HG03196 (cell line): Measurements from ENCODE around the gene GRIP2.

ENCODE experiments used
- ATAC-seq: cut with Tn5 transposase; IDR thresholded peaks from one replicate; pipeline ENCODE4 v1.9.1; 2021; ENCODE audit not compliant: unreplicated experiment

Gene GRIP2

DNA sequence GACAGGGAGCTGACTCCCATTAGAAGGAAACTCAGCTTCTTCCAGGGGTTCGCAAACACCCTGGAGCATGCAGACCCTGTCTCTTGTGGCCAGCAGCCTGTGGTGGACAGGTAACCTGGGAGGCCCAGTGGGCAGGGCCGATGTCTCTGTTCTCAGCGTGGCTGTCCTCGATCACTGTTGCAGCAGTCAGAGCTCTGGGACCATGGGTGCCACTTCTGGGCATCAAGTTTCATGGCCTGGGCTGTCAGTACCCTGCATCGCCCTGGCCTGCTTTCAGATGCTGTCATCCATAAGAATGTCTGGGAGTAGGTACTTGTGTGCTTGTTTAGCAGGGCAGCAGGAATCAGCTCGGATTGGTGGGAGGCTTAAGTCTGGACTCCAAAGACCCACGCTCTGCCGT is 83.3 kb downstream of the GRIP2 start:
- no peak for ATAC-seq

DNA sequence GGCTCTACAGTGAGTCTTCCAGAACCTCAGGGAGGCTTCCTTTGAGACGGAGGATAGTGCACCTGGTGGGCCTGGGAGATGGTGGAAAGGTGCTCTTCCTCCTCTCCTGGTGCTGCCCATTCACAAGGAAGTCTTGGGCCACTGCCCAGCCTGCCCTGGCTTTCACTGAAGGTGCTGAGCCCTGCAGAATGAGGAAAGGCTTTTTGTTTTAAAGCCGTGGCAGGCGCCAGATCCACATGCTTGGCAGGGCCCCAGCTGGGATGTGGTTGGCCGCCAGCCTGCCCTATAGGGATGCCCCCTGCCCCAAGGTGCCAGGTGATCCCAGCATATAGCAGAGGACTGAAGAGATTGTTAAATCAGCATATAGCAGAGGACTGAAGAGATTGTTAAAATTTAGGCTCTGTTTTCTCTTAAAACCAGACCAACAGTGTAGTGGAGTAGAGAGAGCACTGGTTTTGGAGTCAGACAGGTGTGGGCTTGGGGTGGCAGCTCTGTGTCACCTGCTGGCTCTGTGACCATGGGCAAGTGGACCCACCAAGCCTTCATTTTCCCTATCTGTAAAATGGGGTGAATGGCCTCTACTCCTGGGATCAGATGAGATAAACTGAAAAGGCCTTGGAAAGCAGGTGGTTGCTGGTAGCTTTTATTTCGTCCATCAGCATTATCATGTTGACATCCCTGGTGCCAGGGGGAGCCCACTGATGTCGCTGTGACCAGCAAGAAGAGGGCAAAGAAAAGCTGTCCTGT is 84.4 kb downstream of the GRIP2 start:
- no peak for ATAC-seq

DNA sequence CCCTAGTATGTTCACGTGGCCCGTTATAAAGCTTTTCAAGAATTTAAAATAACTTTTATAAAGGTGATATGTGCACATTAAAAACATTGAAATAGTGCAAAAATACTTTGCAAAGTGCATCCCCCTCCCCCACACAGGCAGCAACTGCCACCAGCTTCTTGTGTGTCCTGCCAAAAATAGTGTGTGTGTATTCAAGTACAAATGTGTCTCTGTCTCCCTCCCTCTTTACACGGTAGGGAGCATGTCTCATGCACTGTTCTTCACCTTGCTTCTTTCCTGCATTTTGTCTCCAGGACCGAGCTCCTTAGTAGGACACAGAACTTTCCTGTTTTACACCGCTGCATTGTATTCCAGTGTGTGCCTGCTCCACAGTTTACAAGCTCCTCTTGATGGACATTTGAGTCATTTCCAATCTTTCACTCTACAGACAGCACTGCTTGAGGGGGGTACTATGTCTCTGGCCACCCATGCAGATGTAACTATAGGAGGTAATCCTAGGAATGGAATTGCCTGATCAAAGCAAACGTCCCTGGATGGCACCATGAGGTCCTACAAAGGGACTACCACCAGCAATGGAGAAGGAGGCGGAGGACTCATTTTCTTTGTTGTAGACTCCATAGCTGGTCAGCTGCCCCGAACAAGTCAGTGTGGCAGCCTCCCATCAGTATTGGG is 85.4 kb downstream of the GRIP2 start:
- no peak for ATAC-seq

DNA sequence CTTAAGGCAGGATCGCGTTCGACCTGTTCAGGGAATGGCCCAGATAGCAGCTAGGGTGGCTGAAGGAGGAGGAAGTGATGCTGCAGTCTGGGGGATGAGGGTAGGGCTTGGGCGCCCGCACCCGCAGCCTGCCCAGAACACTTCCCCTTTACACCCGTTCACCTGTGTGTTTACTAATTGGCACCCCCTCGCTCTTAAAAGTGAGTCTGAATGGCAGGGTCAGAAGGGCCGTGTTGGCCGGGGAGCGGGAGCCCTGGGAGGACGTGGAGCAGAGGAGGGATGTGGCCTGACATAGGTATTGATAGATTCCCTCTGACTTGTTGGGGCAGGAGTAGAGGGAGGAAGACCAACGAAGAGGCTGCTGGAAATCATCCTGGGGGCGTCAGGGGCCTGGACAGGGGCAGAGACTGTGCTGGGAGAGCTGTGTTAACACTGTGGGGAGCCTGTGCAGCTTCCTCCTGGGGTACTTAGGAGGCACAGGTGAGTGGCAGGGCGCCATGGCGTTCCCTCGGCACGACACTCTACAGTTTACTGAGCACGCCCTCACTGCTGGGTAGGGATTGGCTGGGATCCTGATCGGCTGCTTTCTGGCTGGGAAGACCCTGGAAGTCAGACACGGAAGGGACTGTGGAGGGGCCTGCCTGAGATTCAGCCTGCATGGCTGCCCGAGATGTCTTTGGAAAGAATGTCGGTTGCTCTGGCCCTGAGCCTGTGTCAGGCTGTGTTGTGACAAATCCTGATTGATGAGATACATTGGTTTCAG is 86.1 kb downstream of the GRIP2 start:
- ATAC-seq, result no peak

DNA sequence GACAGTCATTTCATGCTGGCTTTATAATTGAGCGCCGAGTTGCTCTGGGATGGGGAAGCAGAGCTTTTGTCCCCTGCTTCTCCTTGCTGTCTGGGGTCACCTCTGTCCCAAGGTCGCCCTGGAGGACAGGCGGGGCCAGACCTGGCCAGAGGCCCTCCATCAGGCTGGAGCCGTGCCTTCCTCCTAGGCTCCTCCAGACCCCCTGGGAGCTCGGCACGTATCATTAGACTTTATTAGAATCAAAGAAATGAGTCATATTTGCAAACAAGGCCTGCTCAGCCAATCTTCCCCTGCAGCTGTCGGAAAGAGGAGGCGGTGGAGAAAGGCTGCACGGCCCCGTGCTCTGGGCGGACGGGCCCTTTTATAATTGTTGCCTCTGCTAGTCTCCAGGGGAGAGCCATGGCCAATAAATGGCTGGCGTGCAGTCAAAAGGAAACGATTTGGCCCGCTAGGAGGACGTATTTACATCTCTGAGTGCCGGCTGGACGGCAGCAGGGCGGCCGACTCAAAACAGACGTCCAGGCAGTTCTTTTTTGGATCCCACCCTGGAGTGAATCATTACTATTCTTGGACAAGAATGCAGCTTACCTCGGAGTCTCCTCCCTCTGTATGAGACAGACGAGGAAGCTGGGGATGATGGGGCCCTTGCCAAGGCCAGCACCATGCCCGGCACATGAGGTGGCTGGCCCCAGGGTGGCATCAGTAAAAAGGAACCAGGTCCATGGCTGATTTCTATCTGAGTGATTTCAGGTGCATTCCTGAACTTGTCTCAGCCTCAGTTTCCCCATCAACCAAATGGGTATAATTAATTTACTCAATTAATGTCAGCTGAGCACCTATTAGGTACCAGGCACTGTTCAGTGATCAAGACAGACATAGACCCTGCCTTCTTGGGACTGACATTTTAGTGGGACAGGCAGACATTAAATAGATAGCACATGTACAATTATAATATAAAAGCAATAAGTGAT is 87.1 kb downstream of the GRIP2 start:
- no peak for ATAC-seq

DNA sequence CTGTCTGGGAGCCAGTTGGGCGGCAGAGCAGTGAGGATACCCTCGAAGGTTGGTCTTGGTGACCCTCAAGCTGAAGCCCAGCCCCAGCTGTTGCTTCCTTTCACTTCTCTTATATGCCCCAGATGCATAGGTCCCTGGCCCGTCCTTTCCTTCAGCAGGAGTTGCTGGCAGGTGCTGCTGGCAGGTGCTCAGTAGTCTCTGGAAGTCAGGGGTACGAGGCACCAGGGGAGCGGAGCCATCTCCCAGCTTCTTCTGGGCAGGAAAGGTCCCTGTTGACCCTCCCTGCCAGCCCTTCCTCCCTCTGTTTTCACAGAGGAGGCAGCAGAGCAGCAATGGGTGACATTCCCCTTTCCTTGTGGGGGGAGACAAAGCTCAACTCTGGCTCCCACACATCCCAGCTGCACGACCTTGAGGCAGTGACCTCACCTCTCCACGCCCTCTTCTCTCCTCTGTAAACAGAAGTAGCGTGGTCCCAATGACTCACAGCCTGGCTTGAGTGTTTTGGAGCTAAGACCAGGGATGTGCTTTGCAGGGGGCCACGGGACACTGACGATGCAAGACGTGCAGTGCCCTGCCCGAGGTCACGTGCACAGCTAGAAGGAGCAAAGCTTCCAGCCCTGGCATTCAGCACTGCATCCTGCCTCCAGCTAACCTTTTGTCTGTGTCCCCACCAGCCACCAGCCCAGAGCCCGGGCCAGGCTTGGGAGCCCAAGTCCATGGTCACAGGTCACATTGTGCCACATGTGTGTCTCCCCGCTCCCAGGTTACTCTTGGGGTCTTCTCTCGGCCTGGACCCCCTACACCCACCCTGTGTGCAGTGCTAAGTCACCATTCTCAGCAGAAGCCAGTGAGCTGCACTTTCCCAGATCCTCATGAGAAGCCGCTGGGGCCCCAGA is 88.0 kb downstream of the GRIP2 start:
- no peak for ATAC-seq

DNA sequence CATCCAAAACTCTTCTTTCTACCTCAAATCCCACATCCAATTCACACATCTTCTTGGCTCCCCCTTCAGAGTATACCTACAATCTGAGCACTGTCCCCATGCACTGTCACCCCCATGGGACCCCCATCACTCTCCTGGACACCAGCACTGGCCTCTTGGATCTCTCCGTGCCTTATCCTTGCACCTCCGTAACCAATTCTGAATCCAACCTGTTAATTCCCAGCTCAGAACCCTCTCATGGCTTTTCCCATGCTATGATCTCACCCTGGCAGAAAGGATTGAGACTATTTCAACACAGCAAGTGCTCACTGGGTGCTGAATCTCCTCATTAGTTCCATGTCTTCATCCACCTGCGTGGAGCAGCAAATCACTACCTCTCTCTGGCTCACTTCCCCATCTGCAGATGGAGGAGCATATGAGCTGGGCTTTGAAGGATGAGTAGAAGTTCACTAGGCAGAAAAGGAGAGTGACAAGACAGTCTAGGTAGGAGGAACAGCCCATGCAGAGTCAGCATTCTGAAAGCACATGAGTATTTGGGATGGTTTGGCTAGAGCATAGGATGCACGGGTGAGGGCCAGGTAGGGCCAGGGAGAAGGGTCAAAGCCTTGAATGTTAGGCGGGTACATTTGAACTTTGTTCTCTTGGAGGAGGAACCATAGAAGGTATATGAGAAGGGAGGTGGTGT is 89.1 kb downstream of the GRIP2 start:
- no peak for ATAC-seq

DNA sequence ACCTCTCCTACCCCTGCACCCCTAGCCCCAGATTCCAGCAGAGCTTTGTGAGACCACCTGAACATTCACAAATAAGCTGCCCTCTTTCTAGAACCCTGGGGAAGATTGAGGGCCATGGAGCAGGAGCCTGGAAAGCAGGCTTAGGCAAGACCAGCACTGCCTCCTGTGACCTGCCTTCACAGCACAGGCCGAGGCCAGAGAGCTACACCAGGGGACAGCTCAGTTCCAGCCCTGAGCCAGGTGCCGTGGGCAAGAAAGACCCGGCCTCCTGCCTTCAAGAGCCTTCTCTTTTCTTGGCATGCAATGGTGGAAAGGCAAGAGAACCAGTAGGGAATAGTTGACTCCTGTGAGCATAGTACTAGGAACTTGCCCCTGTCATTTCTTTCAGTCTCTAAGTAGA is 89.6 kb downstream of the GRIP2 start:
- ATAC-seq, result no peak

DNA sequence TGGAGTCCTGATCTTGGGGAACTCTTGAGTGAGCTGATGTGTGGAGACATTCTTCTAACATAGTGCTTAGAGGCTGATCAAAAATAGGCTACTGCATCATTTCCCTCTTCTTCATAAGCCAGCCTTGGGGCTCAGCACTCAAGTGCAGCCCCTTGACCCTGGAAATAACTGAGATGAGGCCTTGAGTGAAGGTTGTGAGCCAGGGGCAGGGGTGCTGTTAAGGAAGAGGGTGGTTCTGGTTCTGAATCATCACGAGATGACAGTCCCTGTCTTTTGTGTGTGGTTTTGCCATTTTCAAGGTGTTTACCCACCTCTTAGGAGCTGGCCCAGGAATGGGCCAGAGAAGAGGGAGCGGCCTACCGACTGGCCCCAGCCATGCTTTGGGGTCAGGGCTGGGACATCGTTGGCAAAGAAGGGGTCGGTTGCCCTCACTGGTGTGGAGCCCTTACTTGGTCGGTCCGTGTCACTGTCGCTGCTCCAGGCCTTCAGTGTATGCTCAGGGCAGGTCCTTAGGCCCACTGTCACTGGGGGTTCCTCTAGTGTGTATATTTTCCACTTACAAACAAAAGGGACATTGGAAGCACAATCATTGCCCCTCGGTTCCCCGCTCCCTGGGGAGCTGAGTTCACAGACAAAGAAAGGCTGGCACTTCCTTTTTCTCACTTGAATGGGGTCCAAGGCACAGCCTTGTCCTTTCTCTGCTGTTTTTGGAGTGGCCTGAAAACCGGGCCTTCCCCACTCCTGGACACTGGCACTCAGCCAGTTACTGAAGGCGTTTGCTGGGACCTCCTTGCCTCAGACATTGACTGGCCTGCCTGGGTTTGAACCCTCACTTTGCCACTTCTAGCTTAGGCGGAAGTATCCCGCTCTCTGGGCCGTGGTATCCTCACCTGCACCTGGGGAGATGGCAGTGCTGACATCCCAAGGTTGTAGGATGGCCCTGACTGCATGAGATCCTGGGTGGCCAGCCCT is 91.1 kb downstream of the GRIP2 start:
- no peak for ATAC-seq

DNA sequence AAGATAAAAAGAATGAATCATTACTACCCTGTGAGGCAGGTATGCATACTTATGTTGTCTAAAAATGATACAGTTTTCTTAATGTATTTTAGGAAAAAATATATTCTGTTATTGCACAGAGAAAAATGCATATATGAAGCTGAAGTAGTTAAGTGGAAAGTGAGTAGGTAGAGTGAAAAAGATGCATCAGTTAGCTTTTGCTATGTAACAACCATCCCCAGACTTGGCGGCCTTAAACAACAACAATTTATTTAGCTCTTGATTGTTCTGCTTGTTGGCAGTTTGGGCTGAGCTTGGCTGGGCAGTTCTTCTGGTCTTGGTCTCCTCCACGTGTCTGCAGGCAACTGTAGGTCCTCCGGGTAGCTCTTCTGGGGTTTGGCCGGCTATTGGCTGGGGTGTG is 92.1 kb downstream of the GRIP2 start:
- ATAC-seq, result no peak

DNA sequence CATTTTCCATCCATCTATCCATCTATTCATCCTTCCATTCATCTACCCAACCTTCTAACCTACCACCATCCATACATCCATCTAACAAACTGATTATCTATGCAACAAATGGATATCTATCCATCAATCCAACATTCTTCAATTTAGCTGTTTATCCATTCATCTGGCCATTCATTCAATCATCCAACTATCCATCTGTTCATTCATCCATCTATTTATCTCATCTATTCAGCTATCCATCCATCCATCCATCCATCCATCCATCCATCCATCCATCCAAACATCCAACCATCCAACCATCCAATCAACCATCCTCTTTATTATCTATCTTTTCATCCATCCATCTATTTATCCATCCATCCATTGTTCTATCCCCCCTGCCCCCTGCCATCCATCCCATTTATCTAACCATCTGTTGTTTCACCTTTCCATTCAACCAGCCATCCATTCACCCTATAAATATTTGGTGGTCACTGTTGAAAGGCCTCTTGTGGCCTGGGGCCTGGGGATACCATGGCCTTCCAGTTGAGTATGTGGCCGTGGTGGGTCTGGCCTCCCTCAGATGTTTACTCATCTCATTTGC is 93.1 kb downstream of the GRIP2 start:
- ATAC-seq, result no peak

DNA sequence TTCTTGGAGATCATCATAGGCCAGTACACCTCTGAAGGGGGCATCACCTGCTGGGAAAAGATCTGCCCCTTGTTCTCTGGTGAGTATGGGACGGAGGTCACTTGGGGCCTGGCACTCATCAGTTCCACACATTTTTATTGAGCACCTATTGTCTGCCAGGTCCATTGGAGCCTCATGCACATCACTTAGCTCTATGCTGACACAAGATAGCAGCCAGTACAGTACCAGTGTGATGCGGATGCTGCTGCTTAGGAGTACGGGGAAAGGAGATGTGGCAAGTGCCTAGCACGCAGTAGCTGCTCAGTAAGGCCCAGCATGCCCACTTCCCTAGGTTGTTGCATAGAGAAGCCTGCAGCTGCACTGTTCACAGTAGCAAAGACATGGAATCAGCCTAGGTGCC is 94.4 kb downstream of the GRIP2 start:
- no peak for ATAC-seq

DNA sequence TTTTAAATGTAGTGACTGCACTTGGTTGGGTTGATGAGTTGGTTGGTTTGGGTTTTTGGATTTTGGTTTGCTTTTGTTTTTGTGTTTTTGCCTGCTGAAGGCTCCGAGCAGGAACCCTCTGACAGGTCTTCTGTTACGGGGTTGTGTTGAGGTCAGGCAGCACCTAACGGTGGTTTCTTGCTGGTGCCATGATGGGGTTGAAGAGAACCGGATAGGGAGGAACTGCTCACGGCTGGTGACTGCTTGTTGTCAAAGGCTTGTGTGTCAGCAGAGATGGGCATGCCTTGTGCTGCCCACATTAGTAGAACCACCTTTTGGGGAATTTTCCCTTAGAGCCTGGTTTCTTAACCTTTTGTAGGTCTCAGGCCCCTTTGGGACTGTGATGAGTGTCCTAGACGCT is 95.8 kb downstream of the GRIP2 start:
- no peak for ATAC-seq

DNA sequence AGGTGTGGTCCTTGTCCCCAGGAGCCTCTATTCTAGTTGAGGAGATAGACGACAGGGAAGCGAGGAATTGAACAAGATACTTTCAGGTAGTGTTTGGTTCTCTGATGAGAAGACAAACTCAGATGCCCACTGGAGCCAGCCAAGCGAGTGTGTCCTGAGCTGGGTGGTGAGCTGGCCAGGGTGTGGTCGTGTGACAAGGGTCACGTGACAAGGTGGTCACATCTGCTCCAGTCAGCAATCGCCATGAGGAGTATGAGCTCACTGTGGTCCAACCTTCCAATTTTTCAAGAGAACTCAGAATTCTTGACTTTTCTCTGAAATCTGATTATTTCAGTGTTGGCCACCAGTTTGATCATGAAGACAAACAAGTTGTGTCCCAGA is 98.2 kb downstream of the GRIP2 start:
- no peak for ATAC-seq

DNA sequence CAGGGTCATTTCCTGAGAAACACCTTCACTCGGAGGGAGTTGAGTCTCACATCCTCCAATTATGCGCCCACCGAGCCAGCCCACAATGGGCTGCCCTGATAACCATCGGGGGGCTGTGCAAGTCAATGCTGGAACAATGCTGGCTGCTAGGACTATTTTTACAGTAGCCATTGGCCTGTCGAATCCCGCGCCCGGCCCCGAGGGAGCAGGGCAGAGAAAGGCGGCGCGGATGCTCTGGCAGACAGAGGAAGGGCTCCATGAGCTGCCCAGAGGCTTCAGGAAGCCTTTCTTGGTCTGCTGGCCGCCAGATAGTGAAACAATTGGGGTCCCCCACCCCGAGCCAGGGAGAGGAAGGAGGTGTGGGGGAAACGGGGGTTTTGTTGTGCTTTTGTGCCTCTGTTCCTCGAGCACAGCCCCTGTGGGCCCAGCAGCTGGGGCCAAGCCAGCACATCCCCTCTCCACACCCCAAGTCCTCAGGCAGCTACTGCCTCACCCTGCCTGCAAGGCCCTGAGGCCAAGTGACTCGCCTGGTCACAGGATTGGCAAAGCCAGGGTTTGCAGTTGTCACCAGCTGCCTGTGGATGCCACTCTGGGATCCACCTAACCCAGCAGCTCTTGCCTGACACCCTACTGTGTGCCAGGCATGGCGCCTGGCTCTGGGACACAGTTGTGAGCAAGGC is 98.8 kb downstream of the GRIP2 start:
- no peak for ATAC-seq

DNA sequence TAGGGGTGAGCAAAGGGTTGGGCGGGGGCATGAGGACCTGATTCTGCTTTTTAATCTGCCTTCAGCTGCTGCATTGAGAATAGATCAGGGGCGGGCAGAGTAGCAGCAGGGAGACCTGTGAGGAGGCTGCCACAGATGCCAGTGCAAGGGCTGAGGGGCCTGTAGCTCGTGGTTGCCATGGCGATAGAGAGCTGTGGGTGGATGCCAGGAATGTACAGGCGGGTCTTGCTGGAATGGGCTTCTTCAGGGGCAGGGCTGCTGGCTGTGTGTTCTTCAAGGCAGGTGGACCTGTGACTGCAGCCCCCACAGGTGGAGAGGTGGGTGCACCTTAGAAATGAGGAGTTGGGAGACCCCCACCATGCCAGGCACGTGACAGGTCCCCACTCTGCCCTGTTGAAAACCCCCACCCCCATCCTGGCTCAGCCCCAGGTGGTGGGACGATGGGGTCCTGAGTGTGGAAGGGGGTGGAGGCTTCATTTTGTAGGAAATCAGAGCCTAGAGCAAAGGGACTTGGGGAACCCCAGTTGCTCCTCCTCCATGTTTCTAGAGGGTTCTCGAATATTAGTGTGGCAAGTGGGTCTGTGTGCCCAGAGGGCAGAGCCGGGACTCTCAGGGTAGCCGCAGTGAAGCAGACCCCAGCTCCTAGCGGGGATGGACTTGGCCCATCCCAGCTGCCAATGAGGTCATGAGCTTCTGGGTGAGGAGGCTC is 99.5 kb downstream of the GRIP2 start:
- ATAC-seq, result no peak

DNA sequence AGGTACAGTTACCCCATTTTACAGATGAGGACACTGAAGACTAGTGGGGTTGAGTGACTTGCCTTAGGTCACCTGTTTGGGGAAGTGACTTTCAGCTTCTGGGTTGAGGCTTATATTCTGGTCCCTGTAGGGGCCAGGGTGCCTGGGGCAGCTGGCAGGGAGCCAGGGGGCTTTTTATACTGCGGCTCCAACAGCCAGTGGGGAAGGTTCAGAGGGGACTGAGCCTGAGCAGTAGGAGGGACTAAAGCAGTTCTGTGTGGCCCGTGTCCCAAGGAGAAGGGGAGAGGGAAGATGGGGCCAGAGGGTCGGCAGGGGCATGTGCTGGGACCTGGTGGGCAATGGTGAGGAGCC is 100.0 kb downstream of the GRIP2 start:
- ATAC-seq, result no peak
